ENCODE results near the gene PPP2R5D. TPM values are rescaled to one million over a fixed set of nuclear protein-coding genes. Genes with fewer than 3 reads are reported as not detected.

PPP2R5D gene
- total and polyA plus RNA-seq, 2 of the 4 experiments (the other 2 are of a cell fraction), result 55.6 to 68.8 TPM

GRCh38 chr6:43016943-43017334, 32.6 kb downstream of the PPP2R5D start:
- no peak overlapping the region for H4K5ac ChIP-seq (ENCODE audit: low read depth, low read length)
- no peaks in the 10 kb centered on the region for H3K9me3 ChIP-seq (ENCODE audit: control insufficient read depth, insufficient read depth, low read length)
- H3K27me3 ChIP-seq (ENCODE audit: control insufficient read depth, insufficient read depth, low read length), result no peaks in the 10 kb centered on the region
- H3K9me1 ChIP-seq (ENCODE audit: insufficient read depth, low read length), result peaks cover 3% of the 10 kb centered on the region
- DNase-seq (no peak), ATAC-seq (ENCODE audit: low read depth) (no peak)
- H2BK5ac ChIP-seq (ENCODE audit: low read depth, low read length, poor library complexity, severe bottlenecking), result no peak overlapping the region
- BruUV-seq (replicated peaks), result no TSS peak
- no peak overlapping the region for H4K91ac ChIP-seq (ENCODE audit: insufficient read depth, low read depth, low read length)
- no peak overlapping the region for H3K4me2 ChIP-seq (ENCODE audit: low read depth, low read length)
- no peak for TF ChIP-seq POLR2A (IDR thresholded peaks at IDR 0.05; ENCODE audit: low read depth, low read length)
- TF ChIP-seq CTCF (conservative IDR thresholded peaks at IDR 0.05; ENCODE audit: low read depth, low read length), result no peak
- no peak for TF ChIP-seq RAD21 (IDR thresholded peaks at IDR 0.05; ENCODE audit: low read length)
- TF ChIP-seq CHD1 (IDR thresholded peaks at IDR 0.05; ENCODE audit: low read depth, low read length), result no peak
- no peak for TF ChIP-seq RCOR1 (IDR thresholded peaks at IDR 0.05; ENCODE audit: insufficient replicate concordance, low read length)
- TF ChIP-seq MAZ (IDR thresholded peaks at IDR 0.05; ENCODE audit: borderline replicate concordance, low read depth, low read length), result no peak
- TF ChIP-seq BHLHE40 (IDR thresholded peaks at IDR 0.05; ENCODE audit: low read depth, low read length), result no peak
- no peak for TF ChIP-seq CEBPB (IDR thresholded peaks at IDR 0.05; ENCODE audit: low read depth, low read length)
- TF ChIP-seq NFE2L2 (IDR thresholded peaks at IDR 0.05; ENCODE audit: low read depth, low read length), result no peak
- TF ChIP-seq FOS (IDR thresholded peaks at IDR 0.05; ENCODE audit: low read depth, low read length), result no peak
- TF ChIP-seq RFX5 (IDR thresholded peaks at IDR 0.05; ENCODE audit: low read depth, low read length), result no peak
- no peak for TF ChIP-seq USF2 (IDR thresholded peaks at IDR 0.05; ENCODE audit: low read depth, low read length)
- no peak for TF ChIP-seq MAFK (IDR thresholded peaks at IDR 0.05; ENCODE audit: low read depth, low read length)
- TF ChIP-seq SMC3 (IDR thresholded peaks at IDR 0.05; ENCODE audit: low read depth, low read length), result no peak
- no peak for TF ChIP-seq MXI1 (IDR thresholded peaks at IDR 0.05; ENCODE audit: borderline replicate concordance, low read depth, low read length)
- TF ChIP-seq ELK1 (IDR thresholded peaks at IDR 0.05; ENCODE audit: borderline replicate concordance, low read depth, low read length), result no peak
- no peak overlapping the region for H2BK20ac ChIP-seq (ENCODE audit: low read depth, low read length)
- H4K8ac ChIP-seq (ENCODE audit: low read depth in 2 of 2, low read length in 2 of 2), result no peak overlapping the region
- H3K56ac ChIP-seq (ENCODE audit: extremely low read depth, insufficient read depth, low read length), result no peak overlapping the region
- 96% methylated on average over 4 of the region's 12 CpGs; no CpG with 5 or more reads in 1 of the 2 experiments for WGBS, 2 experiments (ENCODE audit: extremely low coverage in 2 of 2, insufficient read length in 1 of 2)
- ChIA-PET POLR2A (ENCODE audit: unreplicated experiment) (no interaction called here), CTCF (no interaction called here)
- in situ Hi-C loops (cut with MboI; ENCODE audit: low sequenced_read_pairs), result no loop called here
- no peak overlapping the region for H3K4ac ChIP-seq (ENCODE audit: low read depth, low read length)
- intact Hi-C loops (cut with micrococcal nuclease), result no loop called here
- no peak overlapping the region for H3K18ac ChIP-seq (ENCODE audit: low read depth, low read length)
- no peak overlapping the region for H2AFZ ChIP-seq (replicated peaks; ENCODE audit: low read length, poor library complexity)
- no peak overlapping the region for H2AK9ac ChIP-seq (replicated peaks; ENCODE audit: low read depth, low read length, poor library complexity)
- no peak overlapping the region for H2BK120ac ChIP-seq (ENCODE audit: low read depth, low read length)
- no peaks in the 10 kb centered on the region; the same call in 1 of the 2 replicates for H4K20me1 ChIP-seq (ENCODE audit: insufficient read depth, low read length)
- H3K79me1 ChIP-seq (ENCODE audit: low read depth in 1 of 2, low read length in 2 of 2), result peaks cover 15 to 78% of the 10 kb centered on the region in 2 experiments
- no peak overlapping the region for H3K23ac ChIP-seq (ENCODE audit: low read depth, low read length)
- no peak overlapping the region for H3K4me3 ChIP-seq (ENCODE audit: insufficient read depth, low read depth, low read length)
- peaks cover 31% of the 10 kb centered on the region for H3K36me3 ChIP-seq (ENCODE audit: control insufficient read depth, insufficient read depth, low read length)
- dilution Hi-C loops (cut with HindIII; ENCODE audit: low sequenced_read_pairs, unreplicated experiment), result no loop called here
- no peak overlapping the region for H2BK15ac ChIP-seq (ENCODE audit: low read depth, low read length)
- no peak overlapping the region for H3K14ac ChIP-seq (replicated peaks; ENCODE audit: low read depth, low read length)
- peaks cover 15% of the 10 kb centered on the region for H3K4me1 ChIP-seq (ENCODE audit: control insufficient read depth, insufficient read depth, low read length)
- H2AK5ac ChIP-seq (ENCODE audit: low read depth, low read length), result no peak overlapping the region
- no peak overlapping the region for H3K9ac ChIP-seq (ENCODE audit: low read depth, low read length)
- H3K27ac ChIP-seq (ENCODE audit: insufficient read depth, low read length), result no peak overlapping the region

All from IMR-90 (cell line).